GM18502 (cell line): Measurements from ENCODE around the gene PID1.
"Not testable (repeated sequence)": the region's sequence is repeated elsewhere in the genome, so short reads cannot be mapped to it uniquely, and the experiment has no call there.

Experiments used
- ATAC-seq: cut with Tn5 transposase; IDR thresholded peaks from one replicate; pipeline ENCODE4 v1.9.1; 2021; ENCODE audit warnings: mild to moderate bottlenecking; ENCODE audit not compliant: unreplicated experiment, poor library complexity

PID1 gene

DNA sequence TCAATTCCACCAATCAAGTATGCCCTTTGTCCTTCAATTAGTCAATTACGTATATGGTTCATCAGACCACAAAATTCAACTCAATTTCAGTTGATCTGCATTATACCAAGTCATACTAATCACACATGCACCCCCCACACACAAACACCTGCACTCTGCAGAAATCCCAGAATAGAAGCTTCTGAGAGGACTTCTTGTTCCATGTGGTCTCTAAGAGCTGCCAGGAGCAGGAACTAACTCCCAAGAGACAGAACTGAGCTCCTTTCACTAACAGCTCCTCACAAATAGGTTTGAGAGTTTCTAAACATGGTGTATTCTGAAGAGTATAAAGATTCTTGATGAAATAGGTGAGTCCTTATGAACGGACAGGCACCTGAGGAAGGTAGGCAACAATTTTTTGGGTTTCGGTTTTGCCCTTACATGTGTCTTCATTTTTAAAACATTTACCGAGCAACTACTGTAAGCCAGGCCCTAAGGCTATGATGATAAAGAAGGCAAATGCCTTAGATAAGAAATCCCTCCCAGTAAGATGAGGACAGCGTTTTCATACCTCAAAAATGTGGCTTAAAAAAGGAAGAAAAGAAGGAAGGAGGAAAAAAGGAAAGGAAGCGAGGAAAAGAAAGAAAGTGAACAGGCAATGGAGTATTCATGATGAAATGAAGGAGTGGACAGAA is 183.1 kb downstream of the PID1 start:
- ATAC-seq, result no peak

- ATAC-seq, result no peak
These were observed 183.8 kb downstream of the PID1 start for GRCh38 chr2:229087267-229087666.

GRCh38 chr2:229085439-229085838 is 185.6 kb downstream of the PID1 start:
- no peak for ATAC-seq

GRCh38 chr2:229084447-229084846 is 186.6 kb downstream of the PID1 start:
- ATAC-seq, result no peak

DNA sequence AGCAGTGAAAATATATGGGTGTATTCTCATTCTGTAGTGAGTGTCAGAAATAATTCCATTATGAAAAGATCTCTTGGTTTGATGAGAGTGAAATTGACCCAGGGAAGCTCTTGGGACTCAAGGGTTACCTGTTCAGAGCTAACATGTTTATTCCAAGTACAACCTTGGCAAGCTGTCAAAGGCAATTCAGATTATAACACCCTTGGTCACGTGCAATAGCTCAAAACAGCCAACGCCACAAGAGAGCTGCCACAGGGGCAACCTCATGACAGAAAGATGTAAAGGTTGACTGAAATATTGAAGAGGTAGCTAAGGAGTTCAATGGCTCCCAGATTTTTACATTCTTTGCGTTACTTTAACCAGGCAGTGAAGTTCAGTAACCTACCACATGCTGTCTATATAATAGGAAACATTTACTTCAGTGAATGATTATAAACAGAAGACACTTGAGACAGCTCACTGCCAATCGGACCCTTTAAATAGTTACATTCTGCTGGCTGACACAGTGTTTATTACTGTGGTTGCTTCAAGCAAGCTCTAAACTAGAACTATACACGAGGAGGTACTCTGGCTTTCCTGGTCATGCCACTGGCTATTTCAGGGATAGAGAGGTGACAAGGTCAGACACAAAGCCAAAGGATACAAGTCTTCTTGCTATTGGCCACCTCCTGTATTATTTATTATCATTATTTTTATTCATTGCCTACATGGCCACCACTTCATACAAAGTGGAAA is 187.3 kb downstream of the PID1 start:
- no peak for ATAC-seq

DNA sequence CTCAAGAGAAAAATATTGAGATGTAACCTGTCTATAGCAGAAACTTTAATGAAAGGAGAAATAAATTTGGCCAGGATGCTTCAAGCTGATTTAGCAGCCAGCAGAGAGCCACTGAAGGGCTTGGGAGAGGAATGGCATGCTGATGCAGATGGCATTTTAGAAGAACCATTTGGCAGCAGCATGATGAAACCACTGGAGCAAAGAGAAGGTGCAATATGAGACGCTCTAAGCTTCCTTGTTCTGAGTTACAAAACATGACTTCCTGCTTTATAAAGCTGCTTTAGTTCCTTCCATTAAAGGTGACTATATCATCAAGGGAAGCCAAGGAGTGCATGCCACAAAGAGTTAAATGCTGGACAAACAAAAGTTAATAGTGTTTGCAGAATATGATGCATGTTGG is 189.7 kb downstream of the PID1 start:
- ATAC-seq, result no peak

DNA sequence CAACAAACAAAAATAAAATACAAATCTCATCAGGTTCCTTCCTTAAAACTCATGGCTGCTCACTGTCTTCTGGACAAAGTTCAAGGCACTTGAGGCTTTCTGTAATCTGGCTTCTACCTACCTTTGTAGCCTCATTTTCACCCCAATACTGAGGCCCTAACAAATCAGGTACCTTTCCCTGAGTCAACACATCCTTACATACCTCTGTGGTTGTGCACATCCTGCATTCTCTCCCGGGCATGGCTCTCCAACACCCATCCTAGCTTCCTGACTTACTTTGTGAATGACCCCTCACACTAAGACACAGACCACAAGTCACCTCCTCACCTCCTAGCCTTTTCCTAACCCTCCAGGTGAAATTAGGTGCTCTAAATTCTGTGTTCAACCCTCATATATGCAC is 190.9 kb downstream of the PID1 start:
- ATAC-seq, result no peak

GRCh38 chr2:229076886-229077285 is 194.2 kb downstream of the PID1 start:
- ATAC-seq, result not testable (repeated sequence)

- no peak for ATAC-seq
These were observed 197.2 kb downstream of the PID1 start for GRCh38 chr2:229073935-229074334.

GRCh38 chr2:229071292-229071976 is 199.7 kb downstream of the PID1 start:
- no peak for ATAC-seq

GRCh38 chr2:229066121-229066715 is 204.9 kb downstream of the PID1 start:
- ATAC-seq, result no peak

- ATAC-seq, result no peak
These were observed 206.3 kb downstream of the PID1 start for GRCh38 chr2:229064749-229065148.

- ATAC-seq, result no peak
These were observed 210.9 kb downstream of the PID1 start for GRCh38 chr2:229060147-229060546.

DNA sequence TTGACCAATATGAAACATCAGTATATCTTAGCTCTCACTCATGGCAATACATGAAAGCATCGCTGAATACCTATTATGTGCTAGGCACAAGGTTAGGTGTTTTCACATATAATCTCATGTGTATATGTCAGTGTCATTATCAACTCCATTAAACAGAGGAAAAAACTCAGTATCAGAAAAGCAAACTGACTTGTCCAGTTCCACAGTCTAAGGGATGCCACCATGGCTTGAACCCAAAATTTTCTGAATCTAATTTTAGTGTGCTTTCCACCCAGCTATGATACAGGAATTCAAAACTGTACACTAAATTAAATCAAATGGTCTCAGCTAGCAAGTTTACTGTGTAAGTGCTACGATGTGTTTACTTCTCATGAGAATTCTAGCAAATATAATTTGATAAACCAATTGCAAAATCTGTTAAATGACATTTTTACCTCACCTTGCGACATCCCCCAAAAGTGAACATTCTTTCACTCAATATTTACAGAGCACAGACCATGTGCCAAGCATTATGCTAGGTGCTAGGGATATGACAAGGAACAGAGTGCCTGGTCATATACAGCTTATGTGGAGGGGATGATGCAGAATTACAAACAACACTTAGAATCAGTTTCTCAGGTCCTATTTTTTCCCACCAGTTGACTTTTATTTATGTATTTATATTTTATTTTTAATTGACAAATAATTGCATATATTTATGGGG is 211.6 kb downstream of the PID1 start:
- no peak for ATAC-seq

- no peak for ATAC-seq
These were observed 213.0 kb downstream of the PID1 start for GRCh38 chr2:229057976-229058553.

DNA sequence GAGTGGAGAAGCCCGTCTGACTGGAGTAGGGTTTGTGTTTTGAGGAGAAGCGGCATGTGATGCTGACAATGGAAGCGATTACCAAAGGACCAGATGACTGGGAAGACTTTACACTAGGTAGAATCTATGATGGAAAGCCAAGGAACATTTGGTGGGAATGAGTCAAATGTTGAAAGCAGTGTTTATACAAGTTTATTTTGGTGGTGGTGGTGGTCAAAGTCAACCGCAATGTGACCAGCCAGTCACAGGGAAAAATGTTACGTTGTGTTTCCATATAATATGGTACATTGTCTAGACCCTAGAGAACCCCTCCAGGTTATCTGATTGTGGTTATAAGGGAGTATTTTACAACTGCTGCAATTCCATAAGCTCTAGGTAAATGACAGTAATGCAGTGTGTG is 216.8 kb downstream of the PID1 start:
- no peak for ATAC-seq

DNA sequence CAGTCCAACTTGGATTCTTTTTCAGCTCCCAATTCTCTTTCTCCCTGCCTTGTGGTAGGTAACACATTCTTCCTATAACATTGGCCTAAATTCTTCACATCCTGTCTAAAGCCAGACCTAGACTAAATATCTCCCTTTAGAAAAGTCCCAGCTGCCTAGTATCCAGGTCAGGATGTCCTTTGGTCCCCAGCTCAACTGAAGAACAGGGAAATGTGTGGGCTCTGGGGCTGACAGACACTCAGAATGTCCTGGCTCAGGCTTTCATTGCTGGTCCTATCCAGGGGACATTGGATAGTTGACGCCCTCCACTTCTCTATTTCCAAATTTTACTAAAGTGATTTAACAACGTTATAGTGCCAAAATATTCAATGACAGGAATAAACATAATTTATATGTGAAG is 219.3 kb downstream of the PID1 start:
- ATAC-seq, result no peak

GRCh38 chr2:229050133-229050532 is 221.0 kb downstream of the PID1 start:
- no peak for ATAC-seq

DNA sequence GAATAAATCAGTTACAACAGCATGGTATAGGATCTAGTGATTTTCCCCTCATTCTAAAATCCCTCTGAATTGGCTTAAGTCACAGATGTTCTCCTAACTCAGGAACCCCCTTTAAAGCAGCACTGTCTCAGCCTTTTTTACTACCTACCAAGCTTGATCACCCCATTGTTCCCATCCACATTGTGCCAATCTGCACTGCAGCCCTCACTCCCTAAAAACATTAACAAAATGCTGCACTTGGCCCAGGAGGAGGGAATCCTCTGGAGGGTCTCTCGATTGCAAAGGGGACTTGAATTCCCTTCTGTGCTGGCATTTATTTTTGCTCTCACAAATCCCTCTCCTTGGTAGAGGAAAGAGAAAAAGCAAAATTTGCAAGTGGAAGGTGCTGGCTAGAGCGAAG is 223.0 kb downstream of the PID1 start:
- no peak for ATAC-seq

DNA sequence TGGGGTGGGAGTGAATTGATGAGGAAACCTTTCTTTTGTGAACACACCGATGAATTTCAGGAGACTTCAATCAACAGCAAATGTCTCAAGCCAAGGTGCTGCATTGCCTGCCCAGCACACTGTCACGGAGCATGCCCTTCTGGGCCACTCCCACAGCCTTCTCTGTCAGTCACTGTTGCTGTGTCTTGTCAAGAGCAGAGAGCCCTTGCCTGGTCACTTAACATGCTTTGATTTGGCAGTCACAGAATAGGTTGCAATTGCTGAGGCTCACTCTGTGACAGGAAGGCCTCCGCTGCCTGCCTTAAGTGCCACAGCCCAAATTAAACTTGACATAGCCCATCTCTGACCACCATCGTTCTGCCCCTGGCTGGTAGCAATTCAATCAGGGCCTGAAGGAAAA is 225.4 kb downstream of the PID1 start:
- no peak for ATAC-seq
